CD14-positive monocyte (primary cell): ENCODE results near the gene CDKN2B-AS1. TPM values are rescaled to one million over a fixed set of nuclear protein-coding genes. Genes with fewer than 3 reads are reported as not detected.

Source experiments
- DNase-seq, 3 donors: peaks; one replicate each; pipeline ENCODE4 v3.0.0-alpha.2; 2011 to 2022
- H2AFZ ChIP-seq: 2 replicates; pipeline ENCODE4 v1.6.0; 2012; ENCODE audit warnings: mild to moderate bottlenecking, low read depth, low read length, inconsistent platforms; ENCODE audit not compliant: insufficient read depth, poor library complexity, severe bottlenecking
- H3K27ac ChIP-seq, 2 donors: 1 replicate in 1 of 2; 2 replicates in 1 of 2; pipeline ENCODE4 v1.5.1; 2012 to 2013; ENCODE audit warnings: low read length in 2 of 2, control low read depth in 1 of 2, inconsistent platforms in 1 of 2, low read depth in 1 of 2, mild to moderate bottlenecking in 1 of 2
- H3K27me3 ChIP-seq, 2 donors: one replicate each; pipeline versions ENCODE4 v1.6.0 to v1.6.1; 2011 to 2013; ENCODE audit warnings: low read length in 2 of 2; ENCODE audit not compliant: control insufficient read depth in 2 of 2, insufficient read depth in 2 of 2
- H3K36me3 ChIP-seq, 2 donors: replicated peaks in 1 of 2; 1 replicate in 1 of 2; 2 replicates in 1 of 2; pipeline versions ENCODE4 v1.5.1 to v1.6.1; 2012 to 2013; ENCODE audit warnings: low read length in 2 of 2, control low read depth in 1 of 2, inconsistent platforms in 1 of 2, mild to moderate bottlenecking in 1 of 2; ENCODE audit not compliant: insufficient read depth in 2 of 2, control insufficient read depth in 1 of 2
- H3K4me1 ChIP-seq, 2 donors: 1 replicate in 1 of 2; 2 replicates in 1 of 2; pipeline versions ENCODE4 v1.5.1 to v1.6.1; 2012 to 2013; ENCODE audit warnings: low read length in 2 of 2, control low read depth in 1 of 2, inconsistent platforms in 1 of 2, mild to moderate bottlenecking in 1 of 2, moderate library complexity in 1 of 2; ENCODE audit not compliant: insufficient read depth in 2 of 2, control insufficient read depth in 1 of 2
- H3K4me2 ChIP-seq: replicated peaks from 2 replicates; pipeline ENCODE3; 2012; ENCODE audit warnings: low read length, moderate library complexity, mild to moderate bottlenecking; ENCODE audit not compliant: poor library complexity, severe bottlenecking; ENCODE audit errors: extremely low read depth
- H3K4me3 ChIP-seq, 3 experiments: fragments of 200-600 bp in 1 of 3; sonication (generic) in 1 of 3; replicated peaks in 1 of 3; 1 replicate in 2 of 3; 2 replicates in 1 of 3; pipeline ENCODE4 v1.5.1; 2011 to 2013; ENCODE audit warnings: low read length in 3 of 3, mild to moderate bottlenecking in 3 of 3, control low read depth in 2 of 3, low read depth in 2 of 3, inconsistent platforms in 1 of 3, moderate library complexity in 1 of 3
- H3K79me2 ChIP-seq: 2 replicates; pipeline ENCODE4 v1.6.0; 2012; ENCODE audit warnings: mild to moderate bottlenecking, control low read depth, inconsistent platforms, low read length, moderate library complexity; ENCODE audit not compliant: insufficient read depth
- H3K9ac ChIP-seq: 2 replicates; pipeline ENCODE4 v1.6.0; 2017; ENCODE audit warnings: low read length, mild to moderate bottlenecking; ENCODE audit not compliant: insufficient read depth, poor library complexity, severe bottlenecking
- H3K9me3 ChIP-seq, 2 donors: replicated peaks in 1 of 2; 1 replicate in 1 of 2; 2 replicates in 1 of 2; pipeline versions ENCODE4 v1.5.1 to v1.6.1; 2012 to 2013; ENCODE audit warnings: low read length in 2 of 2, control low read depth in 1 of 2; ENCODE audit not compliant: control insufficient read depth in 1 of 2, insufficient read depth in 1 of 2
- H4K20me1 ChIP-seq: 2 replicates; pipeline ENCODE4 v1.6.0; 2012; ENCODE audit warnings: mild to moderate bottlenecking, low read length, control low read depth, moderate library complexity; ENCODE audit not compliant: insufficient read depth
- H3K27ac Mint-ChIP-seq, 7 donors: one replicate each; pipeline ENCODE4 v1.8.0; 2020; ENCODE audit warnings: mild to moderate bottlenecking in 7 of 7, mixed read lengths in 7 of 7, moderate library complexity in 6 of 7, inconsistent platforms in 2 of 7
- H3K27me3 Mint-ChIP-seq, 3 donors: one replicate each; pipeline ENCODE4 v1.8.0; 2021 to 2022; ENCODE audit warnings: low read depth in 3 of 3, mild to moderate bottlenecking in 3 of 3, mixed read lengths in 3 of 3, moderate library complexity in 3 of 3, inconsistent platforms in 1 of 3
- H3K36me3 Mint-ChIP-seq, 2 donors: one replicate each; pipeline ENCODE4 v1.8.0; 2020; ENCODE audit warnings: mixed read lengths in 2 of 2, inconsistent platforms in 1 of 2, mild to moderate bottlenecking in 1 of 2
- H3K4me1 Mint-ChIP-seq: one replicate; pipeline ENCODE4 v1.8.0; 2020; ENCODE audit warnings: mild to moderate bottlenecking, mixed read lengths
- H3K4me3 Mint-ChIP-seq, 2 donors: one replicate each; pipeline ENCODE4 v1.8.0; 2020; ENCODE audit warnings: mild to moderate bottlenecking in 2 of 2, mixed read lengths in 2 of 2, moderate library complexity in 1 of 2
- H3K9me3 Mint-ChIP-seq, 7 donors: one replicate each; pipeline ENCODE4 v1.8.0; 2020 to 2022; ENCODE audit warnings: mixed read lengths in 7 of 7, mild to moderate bottlenecking in 6 of 7, moderate library complexity in 6 of 7, inconsistent platforms in 2 of 7
- CTCF ChIP-seq: fragments of 200-600 bp; IDR thresholded peaks from one replicate; pipeline ENCODE4 v1.8.0; 2022; ENCODE audit warnings: antibody characterized with exemption, mild to moderate bottlenecking
- whole genome bisulfite sequencing: methylation state at CpG from one replicate; pipeline ENCODE4 v1.1.5; 2013; ENCODE audit warnings: missing lambda C conversion rate; ENCODE audit not compliant: insufficient coverage; 5-methylcytosine and 5-hydroxymethylcytosine counted together
- intact Hi-C, 2 donors: fragments of 100-400 bp; cut with micrococcal nuclease; formaldehyde crosslinking; loops; one replicate each; pipeline versions ENCODE4 v1.15.0 to v1.15.1; 2023
- polyA plus RNA-seq, 3 donors: library from polyadenylated mRNA; depleted of rRNA in 1 of 3; unstranded in 2 of 3; stranded (reverse) in 1 of 3; fragments of 300-500 nt in 2 of 3; fragments of >200 nt in 1 of 3; fragmentation: Illumina TruSeq in 2 of 3; gene quantifications; 1 replicate in 2 of 3; 2 replicates in 1 of 3; pipeline ENCODE4 v1.2.3, GENCODE V29; 2012 to 2021

The CDKN2B-AS1 gene
- polyA plus RNA-seq, 3 donors = 0.35 to 0.55 (median 0.50) TPM

GRCh38 chr9:21996438-21996837, 1.8 kb downstream of the CDKN2B-AS1 start:
- intact Hi-C loops = no loop called here
- Mint-ChIP-seq H3K9me3 (peaks cover 0 to 10% (median 0%) of the 10 kb centered on the region in 7 donors), H3K4me1 (peaks cover 21% of the 10 kb centered on the region), H3K4me3 (peak overlapping the region; percentile 95 to 98), H3K27me3 (peaks cover 47 to 63% (median 54%) of the 10 kb centered on the region in 3 donors), H3K36me3 (peaks cover 14 to 19% of the 10 kb centered on the region in 2 donors), H3K27ac (peak overlapping the region in 2 of 7 donors; percentile 91 to 96)
- Histone ChIP-seq H3K27me3 (peaks cover 46 to 77% of the 10 kb centered on the region in 2 donors), H3K9me3 (peaks cover 0 to 4% of the 10 kb centered on the region in 2 donors), H3K9ac (no peak overlapping the region), H2AFZ (peak overlapping the region; percentile 96), H3K79me2 (peaks cover 4% of the 10 kb centered on the region), H3K4me2 (peak overlapping the region; percentile 100), H3K36me3 (no peaks in the 10 kb centered on the region), H3K4me1 (peaks cover 19 to 28% of the 10 kb centered on the region in 2 donors), H4K20me1 (no peaks in the 10 kb centered on the region), H3K4me3 (no peak overlapping the region), H3K27ac (no peak overlapping the region)
- 8% methylated on average over 2 of the region's 9 CpGs for WGBS
- DNase-seq = no peak
- no peak for TF ChIP-seq CTCF

GRCh38 chr9:21996858-21997257, 2.3 kb downstream of the CDKN2B-AS1 start:
- peaks cover 48 to 65% (median 55%) of the 10 kb centered on the region in 3 donors for H3K27me3 Mint-ChIP-seq
- Histone ChIP-seq H3K9me3 (peaks cover 0 to 4% of the 10 kb centered on the region in 2 donors), H3K79me2 (peaks cover 4% of the 10 kb centered on the region), H3K4me2 (no peak overlapping the region), H3K4me3 (no peak overlapping the region), H3K27me3 (peaks cover 46 to 77% of the 10 kb centered on the region in 2 donors), H3K9ac (no peak overlapping the region), H3K4me1 (peaks cover 19 to 28% of the 10 kb centered on the region in 2 donors), H4K20me1 (no peaks in the 10 kb centered on the region), H3K27ac (no peak overlapping the region), H2AFZ (no peak overlapping the region), H3K36me3 (no peaks in the 10 kb centered on the region)
- peaks cover 21% of the 10 kb centered on the region for H3K4me1 Mint-ChIP-seq
- TF ChIP-seq CTCF = no peak
- H3K4me3 Mint-ChIP-seq = peak overlapping the region in 1 of 2 donors; percentile 98
- intact Hi-C loops = no loop called here
- H3K27ac Mint-ChIP-seq = no peak overlapping the region
- peaks cover 0 to 10% (median 0%) of the 10 kb centered on the region in 7 donors for H3K9me3 Mint-ChIP-seq
- peaks cover 14 to 18% of the 10 kb centered on the region in 2 donors for H3K36me3 Mint-ChIP-seq
- WGBS = no CpG with 5 or more reads among the region's 5 CpGs
- DNase-seq = peak in 1 of 3 donors; percentile 31
